ENCODE measurements around the gene MCF2L2. TPM values are rescaled to one million over a fixed set of nuclear protein-coding genes. Genes with fewer than 3 reads are reported as not detected.

Gene MCF2L2
- total RNA-seq, 1 experiment from 2014 or later, result 3.9 TPM

GRCh38 chr3:183401678-183402077, 26.7 kb downstream of the MCF2L2 start:
- intact Hi-C loops (cut with micrococcal nuclease; ENCODE audit: unreplicated experiment), result no loop called here
- no peaks in the 10 kb centered on the region for H3K9me3 Mint-ChIP-seq (ENCODE audit: unreplicated experiment)
- H3K4me1 Mint-ChIP-seq (ENCODE audit: low read depth, unreplicated experiment), result peaks cover 6% of the 10 kb centered on the region
- DNase-seq, result no peak
- no peak overlapping the region for H3K27ac Mint-ChIP-seq (ENCODE audit: unreplicated experiment)
- Histone ChIP-seq H3K4me1 (no peaks in the 10 kb centered on the region), H3K36me3 (ENCODE audit: control insufficient read depth, insufficient read depth, low read length) (no peaks in the 10 kb centered on the region), H3K9me3 (no peaks in the 10 kb centered on the region), H3K4me3 (ENCODE audit: low read depth, low read length) (no peak overlapping the region), H3K27me3 (replicated peaks; ENCODE audit: control insufficient read depth, insufficient read depth, low read length) (no peaks in the 10 kb centered on the region)
- POLR2A ChIA-PET, result no interaction called here
- no peaks in the 10 kb centered on the region for H3K27me3 Mint-ChIP-seq (ENCODE audit: insufficient read depth, unreplicated experiment)
- CTCF ChIA-PET, result interaction anchor here (0.7 kb wide), 1 partner anchor 8 kb away, joined by 4 read pairs; no protein-coding TSS in a partner anchor
- no peaks in the 10 kb centered on the region for H3K36me3 Mint-ChIP-seq (ENCODE audit: insufficient read depth, unreplicated experiment)
- no TSS peak for BruUV-seq (replicated peaks)
- TF ChIP-seq CTCF (IDR thresholded peaks at IDR 0.05; ENCODE audit: insufficient read depth in 1 of 2, low read depth in 1 of 2, low read length in 1 of 2, severe bottlenecking in 1 of 2, unreplicated experiment in 1 of 2), result no peak
- H3K4me3 Mint-ChIP-seq (ENCODE audit: unreplicated experiment), result no peak overlapping the region

- ChIA-PET POLR2A (no interaction called here), CTCF (no interaction called here)
- Mint-ChIP-seq H3K4me3 (ENCODE audit: unreplicated experiment) (no peak overlapping the region), H3K27ac (ENCODE audit: unreplicated experiment) (no peak overlapping the region), H3K27me3 (ENCODE audit: insufficient read depth, unreplicated experiment) (no peaks in the 10 kb centered on the region), H3K9me3 (ENCODE audit: unreplicated experiment) (no peaks in the 10 kb centered on the region), H3K36me3 (ENCODE audit: insufficient read depth, unreplicated experiment) (no peaks in the 10 kb centered on the region), H3K4me1 (ENCODE audit: low read depth, unreplicated experiment) (peaks cover 6% of the 10 kb centered on the region)
- Histone ChIP-seq H3K9me3 (no peaks in the 10 kb centered on the region), H3K4me1 (no peaks in the 10 kb centered on the region), H3K36me3 (ENCODE audit: control insufficient read depth, insufficient read depth, low read length) (no peaks in the 10 kb centered on the region), H3K4me3 (ENCODE audit: low read depth, low read length) (no peak overlapping the region), H3K27me3 (replicated peaks; ENCODE audit: control insufficient read depth, insufficient read depth, low read length) (no peaks in the 10 kb centered on the region)
- no peak for DNase-seq
- intact Hi-C loops (cut with micrococcal nuclease; ENCODE audit: unreplicated experiment), result no loop called here
- BruUV-seq (replicated peaks), result no TSS peak
- no peak for TF ChIP-seq CTCF (IDR thresholded peaks at IDR 0.05; ENCODE audit: insufficient read depth in 1 of 2, low read depth in 1 of 2, low read length in 1 of 2, severe bottlenecking in 1 of 2, unreplicated experiment in 1 of 2)
Observed at GRCh38 chr3:183400352-183400751, 28.1 kb downstream of the MCF2L2 start.

GRCh38 chr3:183396662-183397391, 31.6 kb downstream of the MCF2L2 start:
- no peaks in the 10 kb centered on the region for H3K9me3 Mint-ChIP-seq (ENCODE audit: unreplicated experiment)
- POLR2A ChIA-PET, result no interaction called here
- no peaks in the 10 kb centered on the region for H3K27me3 Mint-ChIP-seq (ENCODE audit: insufficient read depth, unreplicated experiment)
- no peaks in the 10 kb centered on the region for H3K36me3 Mint-ChIP-seq (ENCODE audit: insufficient read depth, unreplicated experiment)
- H3K27me3 ChIP-seq (replicated peaks; ENCODE audit: control insufficient read depth, insufficient read depth, low read length), result no peaks in the 10 kb centered on the region
- H3K9me3 ChIP-seq, result no peaks in the 10 kb centered on the region
- no TSS peak for BruUV-seq (replicated peaks)
- CTCF ChIA-PET, result no interaction called here
- no peak overlapping the region for H3K27ac Mint-ChIP-seq (ENCODE audit: unreplicated experiment)
- no peaks in the 10 kb centered on the region for H3K36me3 ChIP-seq (ENCODE audit: control insufficient read depth, insufficient read depth, low read length)
- H3K4me1 ChIP-seq, result peaks cover 9% of the 10 kb centered on the region
- no peak for DNase-seq
- H3K4me3 Mint-ChIP-seq (ENCODE audit: unreplicated experiment), result no peak overlapping the region
- no peak for TF ChIP-seq CTCF (IDR thresholded peaks at IDR 0.05; ENCODE audit: insufficient read depth in 1 of 2, low read depth in 1 of 2, low read length in 1 of 2, severe bottlenecking in 1 of 2, unreplicated experiment in 1 of 2)
- H3K4me1 Mint-ChIP-seq (ENCODE audit: low read depth, unreplicated experiment), result no peaks in the 10 kb centered on the region
- H3K4me3 ChIP-seq (ENCODE audit: low read depth, low read length), result no peak overlapping the region
- intact Hi-C loops (cut with micrococcal nuclease; ENCODE audit: unreplicated experiment), result no loop called here

Measured in Caco-2 (cell line).